Mucosa of descending colon (tissue), 3 donors: ENCODE data around the gene GPR87. TPM values are rescaled to one million over a fixed set of nuclear protein-coding genes. Genes with fewer than 3 reads are reported as not detected.

Experiments
- ATAC-seq: fragments of 200-7000 bp; cut with Tn5 transposase; one replicate; pipeline ENCODE4 v1.9.1; 2020; ENCODE audit warnings: mild to moderate bottlenecking, moderate library complexity
- DNase-seq, 3 donors: peaks; one replicate each; pipeline ENCODE4 v3.0.0-alpha.2; 2020
- H3K36me3 ChIP-seq: fragments of 200-600 bp; one replicate; pipeline ENCODE4 v1.8.0; 2021; ENCODE audit warnings: low read depth, mild to moderate bottlenecking
- H3K4me1 ChIP-seq: fragments of 200-600 bp; one replicate; pipeline ENCODE4 v1.8.0; 2021; ENCODE audit warnings: low read depth, mild to moderate bottlenecking
- H3K4me3 ChIP-seq: fragments of 200-600 bp; one replicate; pipeline ENCODE4 v1.8.0; 2021; ENCODE audit warnings: mild to moderate bottlenecking
- H3K9me3 ChIP-seq: fragments of 200-600 bp; one replicate; pipeline ENCODE4 v1.8.0; 2021; ENCODE audit warnings: mild to moderate bottlenecking
- CTCF ChIP-seq: fragments of 200-600 bp; IDR thresholded peaks from one replicate; pipeline ENCODE4 v1.8.0; 2022; ENCODE audit warnings: antibody characterized with exemption, mild to moderate bottlenecking
- intact Hi-C, 2 donors: fragments of 100-400 bp; cut with DNase I in 1 of 2; cut with micrococcal nuclease in 1 of 2; formaldehyde crosslinking; loops; one replicate each; pipeline versions ENCODE4 v1.11.0 to v1.11.1; 2022; cut with DNase I, micrococcal nuclease
- total RNA-seq, 3 donors: library from RNA; stranded (reverse); fragmentation: NEBNext Ultra II Directional in 2 of 3; extraction: Animal tissue kit (Norgen Biotek cat#: 25700) in 2 of 3; gene quantifications; one replicate each; pipeline versions ENCODE4 v1.2.1 to v1.2.4, GENCODE V29; 2021 to 2023
- donor health status: DM: no; HTN: no; CAD: no; lungs with moderate emphysema.
- donor health status: DM: no; HTN: no; CAD: no.
- donor health status: DM: no; HTN: yes; CAD: no.

Gene GPR87
- total RNA-seq, 3 donors from 2014 or later, result not detected

GRCh38 chr3:151351219-151351618, 34.6 kb upstream of the GPR87 start:
- ATAC-seq (no peak), DNase-seq (no peak)
- Histone ChIP-seq H3K9me3 (no peaks in the 10 kb centered on the region), H3K4me3 (no peak overlapping the region), H3K4me1 (no peaks in the 10 kb centered on the region), H3K36me3 (no peaks in the 10 kb centered on the region)
- intact Hi-C loops, result no loop called here
- no peak for TF ChIP-seq CTCF

GRCh38 chr3:151350656-151351055, 34.0 kb upstream of the GPR87 start:
- intact Hi-C loops, result no loop called here
- Histone ChIP-seq H3K4me1 (no peaks in the 10 kb centered on the region), H3K4me3 (no peak overlapping the region), H3K9me3 (no peaks in the 10 kb centered on the region), H3K36me3 (no peaks in the 10 kb centered on the region)
- ATAC-seq, result no peak
- DNase-seq, result no peak
- TF ChIP-seq CTCF, result no peak

GRCh38 chr3:151347432-151347831, 30.8 kb upstream of the GPR87 start:
- ATAC-seq (peak; percentile 47), DNase-seq (peak in 1 of 3 donors; percentile 22)
- intact Hi-C loops, result no loop called here

GRCh38 chr3:151346292-151346691, 29.7 kb upstream of the GPR87 start:
- peak; percentile 22 for ATAC-seq

More at GRCh38 chr3:151347432-151347831, 30.8 kb upstream of the GPR87 start:
- Histone ChIP-seq H3K4me1 (no peaks in the 10 kb centered on the region), H3K9me3 (no peaks in the 10 kb centered on the region), H3K36me3 (no peaks in the 10 kb centered on the region), H3K4me3 (no peak overlapping the region)
- TF ChIP-seq CTCF, result no peak

GRCh38 chr3:151345859-151346258, 29.2 kb upstream of the GPR87 start:
- Histone ChIP-seq H3K4me1 (no peaks in the 10 kb centered on the region), H3K36me3 (no peaks in the 10 kb centered on the region), H3K9me3 (no peaks in the 10 kb centered on the region), H3K4me3 (no peak overlapping the region)
- ATAC-seq (peak; percentile 49), DNase-seq (peak in 1 of 3 donors; percentile 41)
- intact Hi-C loops, result no loop called here
- no peak for TF ChIP-seq CTCF

More at GRCh38 chr3:151346292-151346691, 29.7 kb upstream of the GPR87 start:
- no peak for TF ChIP-seq CTCF
- Histone ChIP-seq H3K4me1 (no peaks in the 10 kb centered on the region), H3K36me3 (no peaks in the 10 kb centered on the region), H3K4me3 (no peak overlapping the region), H3K9me3 (no peaks in the 10 kb centered on the region)
- intact Hi-C loops, result no loop called here
- DNase-seq, result no peak

GRCh38 chr3:151331696-151332095, 15.1 kb upstream of the GPR87 start:
- Histone ChIP-seq H3K9me3 (no peaks in the 10 kb centered on the region), H3K36me3 (no peaks in the 10 kb centered on the region), H3K4me1 (no peaks in the 10 kb centered on the region), H3K4me3 (no peak overlapping the region)
- DNase-seq (no peak), ATAC-seq (no peak)
- intact Hi-C loops, result no loop called here
- no peak for TF ChIP-seq CTCF
